Neuronal stem cell (in vitro differentiated cells): ENCODE data around the gene GLB1L3. TPM values are rescaled to one million over a fixed set of nuclear protein-coding genes. Genes with fewer than 3 reads are reported as not detected.

Experiments
- DNase-seq: peaks from one replicate; pipeline ENCODE4 v3.0.0-alpha.2; 2013; ENCODE audit warnings: low spot score
- H2AFZ ChIP-seq: one replicate; pipeline ENCODE4 v1.6.1; 2013; ENCODE audit warnings: mild to moderate bottlenecking, low read length, inconsistent platforms
- H2AK5ac ChIP-seq: 2 replicates; pipeline ENCODE4 v1.6.1; 2013; ENCODE audit warnings: low read depth, mild to moderate bottlenecking, inconsistent platforms, low read length, moderate library complexity, mixed read lengths
- H2BK120ac ChIP-seq: 2 replicates; pipeline ENCODE4 v1.6.1; 2013; ENCODE audit warnings: low read depth, mild to moderate bottlenecking, inconsistent platforms, low read length, moderate library complexity, mixed read lengths
- H2BK12ac ChIP-seq: one replicate; pipeline ENCODE4 v1.6.1; 2013; ENCODE audit warnings: low read length, inconsistent platforms
- H2BK15ac ChIP-seq: 2 replicates; pipeline ENCODE4 v1.6.1; 2013; ENCODE audit warnings: mild to moderate bottlenecking, low read length, inconsistent platforms, mixed read lengths
- H2BK5ac ChIP-seq: one replicate; pipeline ENCODE4 v1.6.1; 2013; ENCODE audit warnings: inconsistent platforms, mild to moderate bottlenecking, low read length, moderate library complexity
- H3K14ac ChIP-seq: one replicate; pipeline ENCODE4 v1.6.1; 2013; ENCODE audit warnings: low read length, inconsistent platforms
- H3K18ac ChIP-seq: 2 replicates; pipeline ENCODE4 v1.6.1; 2013; ENCODE audit warnings: low read length, inconsistent platforms
- H3K23ac ChIP-seq: 2 replicates; pipeline ENCODE4 v1.6.1; 2013; ENCODE audit warnings: low read depth, mild to moderate bottlenecking, mixed read lengths, low read length, inconsistent platforms; ENCODE audit not compliant: poor library complexity
- H3K27ac ChIP-seq: replicated peaks from 3 replicates; pipeline ENCODE4 v1.5.1; 2013; ENCODE audit warnings: low read length, inconsistent platforms
- H3K27me3 ChIP-seq, 3 experiments: 2 replicates each; pipeline ENCODE4 v1.6.1; 2013; ENCODE audit warnings: low read length in 3 of 3, mild to moderate bottlenecking in 2 of 3, inconsistent platforms in 1 of 3, low read depth in 1 of 3, mixed read lengths in 1 of 3, moderate library complexity in 1 of 3; ENCODE audit not compliant: control insufficient read depth in 3 of 3, insufficient read depth in 3 of 3
- H3K36me3 ChIP-seq, 2 donors: replicated peaks in 1 of 2; 2 replicates each; pipeline ENCODE4 v1.6.1; 2013; ENCODE audit warnings: low read length in 2 of 2; ENCODE audit not compliant: control insufficient read depth in 2 of 2, insufficient read depth in 2 of 2
- H3K4ac ChIP-seq: 2 replicates; pipeline ENCODE4 v1.6.1; 2013; ENCODE audit warnings: inconsistent platforms, mild to moderate bottlenecking, low read length, moderate library complexity
- H3K4me1 ChIP-seq, 2 donors: 1 replicate in 1 of 2; 2 replicates in 1 of 2; pipeline ENCODE4 v1.6.1; 2013; ENCODE audit warnings: low read length in 2 of 2, low read depth in 1 of 2; ENCODE audit not compliant: control insufficient read depth in 2 of 2, insufficient read depth in 1 of 2
- H3K4me2 ChIP-seq: one replicate; pipeline ENCODE4 v1.6.1; 2013; ENCODE audit warnings: mild to moderate bottlenecking, low read length, inconsistent platforms; ENCODE audit not compliant: insufficient read depth, poor library complexity, severe bottlenecking
- H3K4me3 ChIP-seq, 2 donors: 2 replicates each; pipeline ENCODE4 v1.5.1; 2013; ENCODE audit warnings: low read length in 2 of 2, mild to moderate bottlenecking in 2 of 2, inconsistent platforms in 1 of 2, moderate library complexity in 1 of 2
- H3K79me1 ChIP-seq: one replicate; pipeline ENCODE4 v1.6.1; 2013; ENCODE audit warnings: low read depth, mild to moderate bottlenecking, inconsistent platforms, low read length, moderate library complexity
- H3K9ac ChIP-seq: one replicate; pipeline ENCODE4 v1.6.1; 2013; ENCODE audit warnings: mild to moderate bottlenecking, low read depth, low read length, inconsistent platforms; ENCODE audit not compliant: poor library complexity
- H3K9me3 ChIP-seq, 2 donors: replicated peaks in 1 of 2; 2 replicates each; pipeline versions ENCODE3 to v1.6.1; 2013; ENCODE audit warnings: low read length in 2 of 2, mild to moderate bottlenecking in 2 of 2, inconsistent platforms in 1 of 2, low read depth in 1 of 2, mixed read lengths in 1 of 2, moderate library complexity in 1 of 2; ENCODE audit not compliant: control insufficient read depth in 2 of 2, insufficient read depth in 1 of 2
- H4K8ac ChIP-seq: one replicate; pipeline ENCODE4 v1.6.1; 2013; ENCODE audit warnings: low read depth, mild to moderate bottlenecking, inconsistent platforms, low read length, moderate library complexity
- H4K91ac ChIP-seq: one replicate; pipeline ENCODE4 v1.6.1; 2013; ENCODE audit warnings: low read length, low read depth, mild to moderate bottlenecking, inconsistent platforms; ENCODE audit not compliant: poor library complexity
- WGBS, 2 donors: extraction: QIAGEN DNeasy Blood & Tissue Kit; methylation state at CpG; one replicate each; pipeline ENCODE4 v1.1.7; 2013; ENCODE audit warnings: missing lambda C conversion rate in 2 of 2, mixed read lengths in 1 of 2; ENCODE audit not compliant: insufficient read length in 2 of 2, insufficient replicate concordance in 1 of 2; ENCODE audit errors: extremely low coverage in 2 of 2; 5-methylcytosine and 5-hydroxymethylcytosine counted together
- polyA plus RNA-seq, 2 experiments: library from polyadenylated mRNA; stranded (reverse); fragments of 200-250 nt; gene quantifications; one replicate each; pipeline ENCODE4 v1.2.3, GENCODE V29; 2013

The GLB1L3 gene
- polyA plus RNA-seq (2013, experiment 1 of 2) = 0.03 TPM
- 0.03 TPM for polyA plus RNA-seq (2013, experiment 2 of 2)

DNA sequence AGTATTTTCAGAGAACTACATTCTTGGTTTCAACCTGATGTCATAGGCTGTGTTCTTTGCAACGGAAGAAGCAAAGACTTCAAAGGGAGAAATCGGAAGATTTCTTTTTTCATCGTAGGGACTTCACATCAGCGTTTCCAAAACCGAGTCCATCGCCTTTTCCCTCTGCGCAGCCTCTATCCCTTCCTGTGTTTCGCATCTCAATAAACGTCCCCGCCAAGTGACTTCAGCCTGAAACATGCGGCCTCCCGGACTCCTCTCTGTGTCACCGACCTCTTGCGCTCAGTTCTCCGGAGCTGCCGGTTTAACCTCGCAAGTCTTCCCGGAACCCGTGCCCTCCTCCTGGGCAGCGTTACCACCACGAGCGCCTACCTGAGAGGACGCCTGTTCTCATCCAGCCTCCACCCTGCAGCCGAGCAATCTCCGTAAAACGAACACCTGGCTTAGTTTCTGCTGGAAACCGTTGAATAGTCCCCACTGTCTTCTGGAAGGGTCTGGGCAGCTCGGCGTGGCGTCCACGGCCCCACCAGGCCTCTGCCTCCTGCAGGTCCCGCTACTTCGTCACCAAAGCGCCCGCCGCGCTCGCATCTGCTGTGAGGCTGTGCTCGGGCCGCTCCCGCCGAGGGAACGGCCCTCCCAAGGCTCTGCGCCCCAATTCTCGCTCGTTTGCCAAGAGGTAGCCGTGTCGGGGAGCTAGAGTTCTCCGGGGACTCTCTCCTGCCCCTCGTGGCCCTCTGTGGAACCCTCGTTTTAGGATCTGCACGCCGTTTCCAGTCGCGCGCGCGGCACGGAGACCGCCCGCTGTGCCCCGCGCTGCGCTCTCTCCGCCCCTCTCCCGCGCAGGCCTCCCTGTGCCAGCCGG lies at the start of gene GLB1L3:
TSS of gene GLB1L3 (plus strand) at position 846 of the 862 bp plus-strand sequence. CDS start 362 bp downstream, outside the sequence.
- Histone ChIP-seq H2AFZ (peak within 1 kb of the TSS; percentile 89), H3K4me1 (peaks cover 2 to 22% of the 10 kb centered on the region in 2 donors), H3K9ac (peak within 1 kb of the TSS; percentile 54), H2BK12ac (no peak within 1 kb of the TSS), H2BK120ac (no peak within 1 kb of the TSS), H2AK5ac (peak within 1 kb of the TSS; percentile 0), H3K27ac (no peak within 1 kb of the TSS), H3K23ac (peak within 1 kb of the TSS; percentile 71), H2BK5ac (no peak within 1 kb of the TSS), H3K4me3 (peak within 1 kb of the TSS; percentile 24 to 74), H3K4ac (no peak within 1 kb of the TSS), H3K79me1 (no peaks in the 10 kb centered on the region), H3K4me2 (peak within 1 kb of the TSS; percentile 96), H3K18ac (peak within 1 kb of the TSS; percentile 75), H3K14ac (no peak within 1 kb of the TSS), H4K91ac (no peak within 1 kb of the TSS), H3K36me3 (no peaks in the 10 kb centered on the region), H4K8ac (peak within 1 kb of the TSS; percentile 45), H3K27me3 (peaks cover 25 to 88% (median 58%) of the 10 kb centered on the region in 3 experiments), H3K9me3 (peaks cover 2 to 15% of the 10 kb centered on the region in 2 donors), H2BK15ac (no peak within 1 kb of the TSS)
- no peak for DNase-seq
- WGBS, 2 donors = no CpG with 5 or more reads among the region's 68 CpGs

GRCh38 chr11:134226806-134227325 lies 49.3 kb upstream of the GLB1L3 start:
- Histone ChIP-seq H3K4ac (no peak overlapping the region), H3K27ac (no peak overlapping the region), H2AFZ (no peak overlapping the region), H3K9ac (no peak overlapping the region), H4K8ac (no peak overlapping the region), H3K9me3 (no peaks in the 10 kb centered on the region), H3K36me3 (peaks cover 0 to 5% of the 10 kb centered on the region in 2 donors), H2BK120ac (no peak overlapping the region), H3K79me1 (peaks cover 4% of the 10 kb centered on the region), H3K18ac (no peak overlapping the region), H3K14ac (no peak overlapping the region), H3K23ac (no peak overlapping the region), H3K27me3 (peaks cover 0 to 4% (median 0%) of the 10 kb centered on the region in 3 experiments), H2BK15ac (no peak overlapping the region), H2BK5ac (no peak overlapping the region), H2BK12ac (no peak overlapping the region), H4K91ac (no peak overlapping the region), H3K4me3 (no peak overlapping the region), H3K4me2 (no peak overlapping the region), H3K4me1 (peaks cover 12% of the 10 kb centered on the region in 2 donors), H2AK5ac (no peak overlapping the region)
- no CpG with 5 or more reads among the region's 5 CpGs for WGBS, 2 donors
- no peak for DNase-seq

- DNase-seq = no peak
- no CpG with 5 or more reads among the region's 6 CpGs for WGBS, 2 donors
- Histone ChIP-seq H3K4me2 (no peak overlapping the region), H4K91ac (no peak overlapping the region), H3K18ac (no peak overlapping the region), H3K9ac (no peak overlapping the region), H3K23ac (no peak overlapping the region), H2BK120ac (no peak overlapping the region), H2BK12ac (no peak overlapping the region), H2BK15ac (no peak overlapping the region), H3K14ac (no peak overlapping the region), H3K27ac (no peak overlapping the region), H3K9me3 (no peaks in the 10 kb centered on the region), H3K36me3 (no peaks in the 10 kb centered on the region), H2BK5ac (no peak overlapping the region), H3K27me3 (peaks cover 0 to 4% (median 0%) of the 10 kb centered on the region in 3 experiments), H3K4me3 (no peak overlapping the region), H3K79me1 (peaks cover 4% of the 10 kb centered on the region), H3K4me1 (peaks cover 7% of the 10 kb centered on the region in 2 donors), H3K4ac (no peak overlapping the region), H2AK5ac (no peak overlapping the region), H2AFZ (no peak overlapping the region), H4K8ac (no peak overlapping the region)
These were observed 47.6 kb upstream of the GLB1L3 start for GRCh38 chr11:134228625-134229024.

DNA sequence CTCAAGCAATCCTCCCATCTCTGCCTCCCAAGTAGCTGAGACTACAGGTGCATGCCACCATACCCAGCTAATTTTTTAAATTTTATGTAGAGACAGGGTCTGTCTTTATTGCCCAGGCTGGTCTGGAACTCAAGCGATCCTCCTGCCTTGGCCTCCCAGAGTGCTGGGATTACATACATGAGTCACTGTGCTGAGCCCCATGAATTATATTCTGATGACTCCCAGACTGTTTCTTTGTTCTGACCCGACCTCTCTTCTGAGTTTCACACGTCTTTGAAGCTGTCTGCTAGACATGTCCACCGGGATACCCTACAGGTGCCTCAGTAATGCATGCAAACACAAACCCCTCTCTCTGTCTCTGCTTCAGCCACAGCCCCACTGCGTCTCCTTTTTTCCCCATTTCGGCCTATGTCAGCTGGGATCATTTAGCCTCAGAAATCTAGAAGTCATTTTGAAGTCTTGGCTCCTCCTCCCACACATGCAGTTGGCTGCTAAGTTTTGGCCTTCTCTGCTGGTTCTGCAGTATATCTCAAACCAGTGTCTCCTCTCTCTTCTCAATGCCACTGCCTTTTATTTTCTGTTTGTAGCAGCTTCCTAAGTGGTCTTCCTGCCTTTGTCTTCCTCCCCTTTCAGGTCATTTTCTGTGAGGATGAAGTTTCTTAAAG lies 46.9 kb upstream of the GLB1L3 start:
- Histone ChIP-seq H3K79me1 (peaks cover 4% of the 10 kb centered on the region), H3K9me3 (no peaks in the 10 kb centered on the region), H3K4me1 (peaks cover 7% of the 10 kb centered on the region in 2 donors), H3K18ac (no peak overlapping the region), H2AFZ (no peak overlapping the region), H2BK120ac (no peak overlapping the region), H3K36me3 (no peaks in the 10 kb centered on the region), H2BK15ac (no peak overlapping the region), H4K91ac (no peak overlapping the region), H3K4me2 (no peak overlapping the region), H3K9ac (no peak overlapping the region), H2AK5ac (no peak overlapping the region), H2BK5ac (no peak overlapping the region), H3K4me3 (no peak overlapping the region), H3K27ac (no peak overlapping the region), H3K4ac (no peak overlapping the region), H2BK12ac (no peak overlapping the region), H3K27me3 (peaks cover 0 to 4% (median 0%) of the 10 kb centered on the region in 3 experiments), H3K23ac (no peak overlapping the region), H3K14ac (no peak overlapping the region), H4K8ac (no peak overlapping the region)
- no CpG with 5 or more reads among the region's 6 CpGs for WGBS, 2 donors
- DNase-seq = no peak
